22Rv1 (cell line): ENCODE data around the gene SUSD4.

ENCODE experiments used
- ZFX ChIP-seq: fragments of 450-650 bp; IDR thresholded peaks from 2 replicates; pipeline ENCODE4 v1.6.1; 2017; ENCODE audit warnings: antibody characterized with exemption, borderline replicate concordance
- TF ChIP-seq, protein P1 (sequence below): fragments of 450-650 bp; IDR thresholded peaks from 2 replicates; pipeline ENCODE4 v1.5.1; 2017; ENCODE audit warnings: mild to moderate bottlenecking

DNA sequence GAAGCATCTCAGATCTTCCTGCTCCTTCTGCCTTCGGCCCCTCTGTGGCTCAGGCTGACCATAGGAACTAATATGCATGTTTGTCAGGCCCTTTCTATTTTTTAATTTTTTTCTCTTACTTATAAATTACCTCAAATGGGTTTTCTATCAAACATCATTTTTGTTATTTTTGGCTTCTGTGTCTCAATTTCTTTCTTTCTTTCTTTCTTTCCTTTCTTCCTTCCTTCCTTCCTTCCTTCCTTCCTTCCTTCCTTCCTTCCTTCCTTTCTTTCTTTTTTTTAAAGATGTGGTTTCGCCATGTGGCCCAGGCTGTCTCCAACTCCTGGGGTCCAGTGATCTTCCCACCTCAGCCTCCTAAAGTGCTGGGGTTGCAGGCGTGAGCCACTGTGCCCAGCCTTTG is 184.7 kb downstream of the SUSD4 start:
- TF ChIP-seq, protein P1, sequence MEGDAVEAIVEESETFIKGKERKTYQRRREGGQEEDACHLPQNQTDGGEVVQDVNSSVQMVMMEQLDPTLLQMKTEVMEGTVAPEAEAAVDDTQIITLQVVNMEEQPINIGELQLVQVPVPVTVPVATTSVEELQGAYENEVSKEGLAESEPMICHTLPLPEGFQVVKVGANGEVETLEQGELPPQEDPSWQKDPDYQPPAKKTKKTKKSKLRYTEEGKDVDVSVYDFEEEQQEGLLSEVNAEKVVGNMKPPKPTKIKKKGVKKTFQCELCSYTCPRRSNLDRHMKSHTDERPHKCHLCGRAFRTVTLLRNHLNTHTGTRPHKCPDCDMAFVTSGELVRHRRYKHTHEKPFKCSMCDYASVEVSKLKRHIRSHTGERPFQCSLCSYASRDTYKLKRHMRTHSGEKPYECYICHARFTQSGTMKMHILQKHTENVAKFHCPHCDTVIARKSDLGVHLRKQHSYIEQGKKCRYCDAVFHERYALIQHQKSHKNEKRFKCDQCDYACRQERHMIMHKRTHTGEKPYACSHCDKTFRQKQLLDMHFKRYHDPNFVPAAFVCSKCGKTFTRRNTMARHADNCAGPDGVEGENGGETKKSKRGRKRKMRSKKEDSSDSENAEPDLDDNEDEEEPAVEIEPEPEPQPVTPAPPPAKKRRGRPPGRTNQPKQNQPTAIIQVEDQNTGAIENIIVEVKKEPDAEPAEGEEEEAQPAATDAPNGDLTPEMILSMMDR, result no peak
- TF ChIP-seq ZFX, result no peak
